ENCODE data around the gene SYNGR3. TPM values are rescaled to one million over a fixed set of nuclear protein-coding genes. Genes with fewer than 3 reads are reported as not detected.

Gene SYNGR3
- polyA plus RNA-seq, 2 of the 4 experiments (the other 2 are of a cell fraction) = 4.1 to 4.9 TPM

GRCh38 chr16:2040041-2040786 lies 50.4 kb downstream of the SYNGR3 start:
- H3K9me3 ChIP-seq = no peaks in the 10 kb centered on the region
- WGBS (ENCODE audit: missing lambda C conversion rate) = 86% methylated on average over 13 of the region's 24 CpGs
- ATAC-seq (peak in 1 of 2 experiments; percentile 1; a peak in 3 of 6 replicates), FAIRE-seq (no peak), DNase-seq (ENCODE audit: low read depth in 1 of 2, low spot score in 1 of 2) (no peak)
- peak overlapping the region; percentile 90 for H3K27ac ChIP-seq
- ChIA-PET POLR2A (interaction anchor here (1.6 kb wide), 1 partner anchor 115 kb away, joined by 7 read pairs; the partner anchor contains the start of gene TRAF7), CTCF (interaction anchor here (1.0 to 4.0 kb wide), 13 partner anchors 8 to 113 kb away, joined by 3 to 25 read pairs (median 4); partner anchors contain the start of genes NTHL1 and TSC2)
- no peak overlapping the region for H3K4me3 ChIP-seq
- peak overlapping the region; percentile 73 for H3K4me2 ChIP-seq
- 0 out of 2 replicates have a peak, but pooled peaks have one; percentile 44 for TF ChIP-seq ZSCAN20 (CRISPR knock-in tag; IDR thresholded peaks at IDR 0.05)
- no peak for TF ChIP-seq MAFK (IDR thresholded peaks at IDR 0.05; ENCODE audit: partially characterized antibody)
- TF ChIP-seq, protein P1, sequence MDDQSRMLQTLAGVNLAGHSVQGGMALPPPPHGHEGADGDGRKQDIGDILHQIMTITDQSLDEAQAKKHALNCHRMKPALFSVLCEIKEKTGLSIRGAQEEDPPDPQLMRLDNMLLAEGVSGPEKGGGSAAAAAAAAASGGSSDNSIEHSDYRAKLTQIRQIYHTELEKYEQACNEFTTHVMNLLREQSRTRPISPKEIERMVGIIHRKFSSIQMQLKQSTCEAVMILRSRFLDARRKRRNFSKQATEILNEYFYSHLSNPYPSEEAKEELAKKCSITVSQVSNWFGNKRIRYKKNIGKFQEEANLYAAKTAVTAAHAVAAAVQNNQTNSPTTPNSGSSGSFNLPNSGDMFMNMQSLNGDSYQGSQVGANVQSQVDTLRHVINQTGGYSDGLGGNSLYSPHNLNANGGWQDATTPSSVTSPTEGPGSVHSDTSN (IDR thresholded peaks at IDR 0.05) = 0 out of 2 replicates have a peak, but pooled peaks have one; percentile 13
- H3K4me1 ChIP-seq = peaks cover 89% of the 10 kb centered on the region

DNA sequence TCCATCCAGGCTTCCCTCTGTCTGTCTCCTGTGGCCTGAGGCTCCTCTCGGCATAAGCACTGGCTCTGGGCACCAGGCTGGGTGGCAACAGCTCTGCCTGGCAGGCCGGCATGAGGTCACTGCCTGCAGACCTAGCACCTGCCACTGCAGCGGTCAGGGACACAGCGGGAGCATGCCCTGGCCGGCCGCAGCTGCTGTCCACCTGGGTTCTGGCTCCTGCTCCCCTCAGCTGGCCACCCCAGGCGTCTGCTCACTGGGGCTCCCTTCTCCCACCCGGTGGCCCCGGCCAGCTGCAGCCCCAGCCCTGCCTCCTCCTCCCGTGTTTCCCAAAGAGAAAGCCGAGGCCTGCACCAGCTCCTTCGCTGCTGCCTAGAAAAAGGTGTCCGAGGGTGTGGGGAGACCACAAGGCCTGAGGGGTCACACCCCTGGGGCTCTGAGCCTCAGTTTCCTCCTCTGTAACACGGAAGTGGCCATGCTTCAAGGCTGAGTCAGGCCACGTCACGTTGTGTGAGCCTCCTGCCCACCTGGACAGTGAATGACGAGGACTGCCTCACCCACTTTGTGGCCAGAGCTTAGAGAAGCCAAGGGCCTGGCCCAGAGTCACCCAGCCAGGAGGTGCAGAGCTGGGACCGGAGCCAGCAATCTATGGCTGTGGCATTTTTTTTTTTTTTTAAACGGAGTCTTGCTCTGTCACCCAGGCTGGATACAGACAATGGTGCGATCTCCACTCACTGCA lies 51.2 kb downstream of the SYNGR3 start:
- Histone ChIP-seq H3K9me3 (no peaks in the 10 kb centered on the region), H3K4me2 (peak overlapping the region; percentile 73), H3K27ac (peak overlapping the region; percentile 90), H3K4me3 (no peak overlapping the region), H3K4me1 (peaks cover 82% of the 10 kb centered on the region)
- ChIA-PET CTCF (interaction anchor here (0.7 to 4.0 kb wide), 9 partner anchors 11 to 104 kb away, joined by 3 to 25 read pairs (median 4); no protein-coding TSS in a partner anchor), POLR2A (interaction anchor here (0.6 kb wide), 1 partner anchor 14 kb away, joined by 3 read pairs; the partner anchor contains the start of gene NHERF2)
- ATAC-seq (peak; percentile 17 to 21; a peak in 3 of 6 replicates), DNase-seq (ENCODE audit: low read depth in 1 of 2, low spot score in 1 of 2) (no peak), FAIRE-seq (no peak)
- TF ChIP-seq ZSCAN20 (CRISPR knock-in tag; IDR thresholded peaks at IDR 0.05) (no peak), RARB (CRISPR knock-in tag; IDR thresholded peaks at IDR 0.05) (no peak), EHF (CRISPR knock-in tag; IDR thresholded peaks at IDR 0.05) (peak; percentile 90), EHMT2 (IDR thresholded peaks at IDR 0.05; ENCODE audit: low read depth) (no peak), SMC3 (IDR thresholded peaks at IDR 0.05) (no peak), TFCP2L1 (CRISPR knock-in tag; IDR thresholded peaks at IDR 0.05) (no peak), RNF2 (IDR thresholded peaks at IDR 0.05; ENCODE audit: borderline replicate concordance, low read depth) (no peak), RAD21 (conservative IDR thresholded peaks at IDR 0.05 in 1 of 2, IDR thresholded peaks at IDR 0.05 in 1 of 2) (no peak), FOSB (CRISPR knock-in tag; IDR thresholded peaks at IDR 0.05) (peak; percentile 20; the same call in 1 of the 2 replicates), FOXS1 (CRISPR knock-in tag; IDR thresholded peaks at IDR 0.05) (peak; percentile 30; the same call in 1 of the 2 replicates), PHF8 (IDR thresholded peaks at IDR 0.05; ENCODE audit: borderline replicate concordance, low read depth) (no peak), HOXB5 (CRISPR knock-in tag; IDR thresholded peaks at IDR 0.05) (peak; percentile 27; the same call in 1 of the 2 replicates), MYC (IDR thresholded peaks at IDR 0.05; ENCODE audit: borderline replicate concordance, low read length) (no peak), CTCF (IDR thresholded peaks at IDR 0.05) (no peak), HOXB13 (CRISPR knock-in tag; IDR thresholded peaks at IDR 0.05; ENCODE audit: low read depth) (0 out of 2 replicates have a peak, but pooled peaks have one; percentile 44), ZNF302 (CRISPR knock-in tag; IDR thresholded peaks at IDR 0.05) (peak; percentile 46; the same call in 1 of the 2 replicates)
- TF ChIP-seq, protein P2, sequence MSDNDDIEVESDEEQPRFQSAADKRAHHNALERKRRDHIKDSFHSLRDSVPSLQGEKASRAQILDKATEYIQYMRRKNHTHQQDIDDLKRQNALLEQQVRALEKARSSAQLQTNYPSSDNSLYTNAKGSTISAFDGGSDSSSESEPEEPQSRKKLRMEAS (IDR thresholded peaks at IDR 0.05) = peak; percentile 37; the same call in 1 of the 2 replicates
- TF ChIP-seq, protein P3, sequence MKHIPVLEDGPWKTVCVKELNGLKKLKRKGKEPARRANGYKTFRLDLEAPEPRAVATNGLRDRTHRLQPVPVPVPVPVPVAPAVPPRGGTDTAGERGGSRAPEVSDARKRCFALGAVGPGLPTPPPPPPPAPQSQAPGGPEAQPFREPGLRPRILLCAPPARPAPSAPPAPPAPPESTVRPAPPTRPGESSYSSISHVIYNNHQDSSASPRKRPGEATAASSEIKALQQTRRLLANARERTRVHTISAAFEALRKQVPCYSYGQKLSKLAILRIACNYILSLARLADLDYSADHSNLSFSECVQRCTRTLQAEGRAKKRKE (CRISPR knock-in tag; IDR thresholded peaks at IDR 0.05; ENCODE audit: low read depth) = no peak
- TF ChIP-seq, protein P4, sequence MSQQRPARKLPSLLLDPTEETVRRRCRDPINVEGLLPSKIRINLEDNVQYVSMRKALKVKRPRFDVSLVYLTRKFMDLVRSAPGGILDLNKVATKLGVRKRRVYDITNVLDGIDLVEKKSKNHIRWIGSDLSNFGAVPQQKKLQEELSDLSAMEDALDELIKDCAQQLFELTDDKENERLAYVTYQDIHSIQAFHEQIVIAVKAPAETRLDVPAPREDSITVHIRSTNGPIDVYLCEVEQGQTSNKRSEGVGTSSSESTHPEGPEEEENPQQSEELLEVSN (IDR thresholded peaks at IDR 0.05; ENCODE audit: borderline replicate concordance, low read depth) = no peak
- 67% methylated on average over 10 of the region's 20 CpGs for WGBS (ENCODE audit: missing lambda C conversion rate)

Measured in A549 (cell line).